ENCODE results near the gene MPIG6B.

Gene MPIG6B

DNA sequence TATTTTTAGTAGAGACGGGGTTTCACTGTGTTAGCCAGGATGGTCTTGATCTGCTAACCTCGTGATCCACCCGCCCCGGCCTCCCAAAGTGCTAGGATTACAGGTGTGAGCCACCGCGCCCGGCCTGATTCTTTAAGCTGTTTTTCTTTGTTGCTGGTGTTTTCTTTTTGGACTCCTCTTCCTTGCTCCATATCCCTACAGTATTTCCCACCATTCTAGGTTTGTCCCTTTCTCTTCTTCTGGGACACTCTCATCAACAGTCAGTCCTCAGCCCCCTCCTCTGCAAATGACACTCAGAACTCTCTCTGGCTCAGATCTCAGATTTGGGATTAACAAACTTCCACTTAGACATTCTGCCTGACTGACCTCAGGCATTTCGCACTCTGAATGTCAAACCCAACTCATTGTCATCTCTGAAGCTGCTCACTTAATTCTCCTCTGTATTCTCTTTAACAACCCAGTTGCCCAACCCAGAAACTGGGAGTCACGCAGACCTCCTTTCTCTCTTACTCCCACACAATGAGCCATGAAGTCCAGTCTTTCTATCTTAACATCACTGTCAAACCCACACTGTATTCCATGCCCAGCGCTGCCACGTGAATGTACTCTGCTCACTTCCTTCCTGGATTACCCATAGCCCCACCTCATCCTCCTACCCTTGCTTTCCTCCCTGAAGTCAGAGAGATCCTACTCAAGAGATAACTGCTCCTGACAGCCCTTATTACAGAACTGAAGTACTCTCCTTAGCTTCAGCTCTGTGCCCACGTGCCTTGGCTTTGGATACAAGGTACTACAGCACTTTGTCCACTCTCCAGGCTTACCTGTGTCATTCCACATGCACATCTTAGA is 2.6 kb downstream of the MPIG6B start:
- no peaks in the 10 kb centered on the region for H3K9me3 Mint-ChIP-seq
- peaks cover 24% of the 10 kb centered on the region for H3K36me3 Mint-ChIP-seq (ENCODE audit: low read depth)
- peaks cover 60% of the 10 kb centered on the region for H3K4me1 Mint-ChIP-seq (ENCODE audit: low read depth)
- no peak overlapping the region for H3K4me3 Mint-ChIP-seq
- H3K27ac Mint-ChIP-seq, result peak overlapping the region; percentile 56
- no peaks in the 10 kb centered on the region for H3K27me3 Mint-ChIP-seq

GRCh38 chr6:31727034-31727716 is 4.0 kb downstream of the MPIG6B start:
- Mint-ChIP-seq H3K27me3 (no peaks in the 10 kb centered on the region), H3K36me3 (ENCODE audit: low read depth) (peaks cover 36% of the 10 kb centered on the region), H3K4me3 (peak overlapping the region; percentile 63), H3K4me1 (ENCODE audit: low read depth) (peaks cover 65% of the 10 kb centered on the region), H3K9me3 (no peaks in the 10 kb centered on the region), H3K27ac (peak overlapping the region; percentile 79)

DNA sequence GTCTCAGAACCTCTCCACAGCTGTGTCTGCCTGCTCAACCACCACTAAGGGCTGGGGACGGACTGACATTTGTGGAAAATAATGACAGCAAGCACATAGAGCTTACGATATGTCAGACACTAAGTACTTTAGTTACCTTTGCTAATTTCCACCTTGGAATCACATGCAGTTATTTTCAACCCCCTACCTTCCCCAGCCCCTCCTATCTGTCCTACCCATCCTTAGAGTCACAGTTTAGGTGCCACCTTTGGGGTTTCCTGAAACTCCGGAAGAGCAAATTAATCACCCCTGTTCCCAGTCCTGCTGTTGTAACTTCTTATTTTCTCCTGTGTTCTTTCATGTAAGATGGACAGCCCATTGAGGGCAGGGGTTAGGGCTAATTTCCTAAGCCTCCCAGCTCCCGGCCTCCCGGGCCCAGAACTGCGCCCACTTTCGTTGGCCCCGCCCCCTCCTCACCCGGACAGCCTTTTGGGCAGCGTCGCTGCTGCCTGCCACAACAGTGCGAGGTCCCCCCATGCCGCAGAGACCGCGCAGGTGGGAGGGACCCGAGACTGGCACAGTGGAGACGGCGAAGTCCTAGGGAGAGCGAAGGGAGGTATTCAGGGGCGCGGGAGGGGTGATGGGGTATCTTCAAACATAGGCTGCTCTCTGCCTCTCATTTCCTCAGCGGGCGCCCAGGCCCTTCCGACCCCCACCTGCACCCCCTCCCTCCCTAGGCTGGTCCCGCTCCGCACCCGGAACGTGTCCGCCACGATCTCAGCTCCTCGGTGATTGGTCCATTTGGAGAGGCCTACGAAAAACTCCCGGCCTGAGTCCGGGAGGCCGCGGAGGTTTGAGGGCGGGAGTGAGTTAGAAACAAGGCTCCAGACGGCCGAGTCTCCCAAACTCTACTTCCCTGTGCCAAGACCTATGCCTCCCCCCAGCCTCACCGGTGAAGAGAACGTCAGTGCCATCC is 4.8 kb downstream of the MPIG6B start:
- Mint-ChIP-seq H3K27me3 (no peaks in the 10 kb centered on the region), H3K4me3 (peak overlapping the region; percentile 63), H3K4me1 (ENCODE audit: low read depth) (peaks cover 64% of the 10 kb centered on the region), H3K9me3 (no peaks in the 10 kb centered on the region), H3K36me3 (ENCODE audit: low read depth) (peaks cover 43% of the 10 kb centered on the region), H3K27ac (peak overlapping the region; percentile 79)

GRCh38 chr6:31728767-31729514 is 5.8 kb downstream of the MPIG6B start, which contains the start of gene DDAH2:
Gene DDAH2, minus strand, starts transcription at chr6:31729299. Its CDS starts 138 bp downstream, at chr6:31729161.
- Mint-ChIP-seq H3K4me3 (peak within 1 kb of the TSS; percentile 85), H3K9me3 (no peaks in the 10 kb centered on the region), H3K27me3 (no peaks in the 10 kb centered on the region), H3K4me1 (ENCODE audit: low read depth) (peaks cover 66% of the 10 kb centered on the region), H3K27ac (peak within 1 kb of the TSS; percentile 49), H3K36me3 (ENCODE audit: low read depth) (peaks cover 52% of the 10 kb centered on the region)

DNA sequence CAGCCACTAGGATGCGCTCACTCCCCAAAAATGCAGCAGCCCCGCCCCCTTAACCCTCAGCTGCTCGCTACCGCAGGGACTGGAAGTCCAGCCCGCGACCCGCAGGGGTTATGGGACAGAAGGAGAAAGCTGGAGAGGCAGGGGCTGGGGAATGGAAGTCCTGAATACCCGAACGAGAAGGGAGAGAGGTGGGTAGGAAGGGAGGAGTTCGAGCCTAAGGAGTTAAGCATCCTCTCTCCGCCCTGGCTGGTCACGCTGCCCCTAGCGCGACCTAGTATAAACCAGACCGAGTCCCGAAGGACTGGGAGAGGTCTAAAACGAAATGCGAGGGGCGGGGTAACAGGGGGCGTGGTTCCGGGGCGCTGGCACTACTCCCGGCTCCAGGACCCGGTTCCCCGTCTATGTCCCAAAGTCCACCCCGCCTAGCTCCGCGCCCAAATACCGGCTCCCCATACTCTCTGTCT is 6.4 kb downstream of the MPIG6B start:
- H3K27ac Mint-ChIP-seq, result peak overlapping the region; percentile 49
- peaks cover 57% of the 10 kb centered on the region for H3K36me3 Mint-ChIP-seq (ENCODE audit: low read depth)
- no peaks in the 10 kb centered on the region for H3K27me3 Mint-ChIP-seq
- no peaks in the 10 kb centered on the region for H3K9me3 Mint-ChIP-seq
- H3K4me3 Mint-ChIP-seq, result peak overlapping the region; percentile 85
- H3K4me1 Mint-ChIP-seq (ENCODE audit: low read depth), result peaks cover 72% of the 10 kb centered on the region

- H3K4me1 Mint-ChIP-seq (ENCODE audit: low read depth), result peaks cover 73% of the 10 kb centered on the region
- H3K27me3 Mint-ChIP-seq, result no peaks in the 10 kb centered on the region
- peak overlapping the region; percentile 85 for H3K4me3 Mint-ChIP-seq
- H3K27ac Mint-ChIP-seq, result peak overlapping the region; percentile 32
- no peaks in the 10 kb centered on the region for H3K9me3 Mint-ChIP-seq
- peaks cover 61% of the 10 kb centered on the region for H3K36me3 Mint-ChIP-seq (ENCODE audit: low read depth)
Observed at GRCh38 chr6:31729979-31730630, 6.9 kb downstream of the MPIG6B start.

- Mint-ChIP-seq H3K4me3 (peak overlapping the region; percentile 85), H3K27me3 (no peaks in the 10 kb centered on the region), H3K36me3 (ENCODE audit: low read depth) (peaks cover 64% of the 10 kb centered on the region), H3K27ac (peak overlapping the region; percentile 32), H3K9me3 (no peaks in the 10 kb centered on the region), H3K4me1 (ENCODE audit: low read depth) (peaks cover 71% of the 10 kb centered on the region)
Observed at GRCh38 chr6:31730631-31731086, 7.5 kb downstream of the MPIG6B start.

- H3K27ac Mint-ChIP-seq, result peak overlapping the region; percentile 52
- peaks cover 59% of the 10 kb centered on the region for H3K36me3 Mint-ChIP-seq (ENCODE audit: low read depth)
- no peak overlapping the region for H3K4me3 Mint-ChIP-seq
- peaks cover 64% of the 10 kb centered on the region for H3K4me1 Mint-ChIP-seq (ENCODE audit: low read depth)
- no peaks in the 10 kb centered on the region for H3K9me3 Mint-ChIP-seq
- H3K27me3 Mint-ChIP-seq, result no peaks in the 10 kb centered on the region
Observed at GRCh38 chr6:31732029-31732428, 8.9 kb downstream of the MPIG6B start.

DNA sequence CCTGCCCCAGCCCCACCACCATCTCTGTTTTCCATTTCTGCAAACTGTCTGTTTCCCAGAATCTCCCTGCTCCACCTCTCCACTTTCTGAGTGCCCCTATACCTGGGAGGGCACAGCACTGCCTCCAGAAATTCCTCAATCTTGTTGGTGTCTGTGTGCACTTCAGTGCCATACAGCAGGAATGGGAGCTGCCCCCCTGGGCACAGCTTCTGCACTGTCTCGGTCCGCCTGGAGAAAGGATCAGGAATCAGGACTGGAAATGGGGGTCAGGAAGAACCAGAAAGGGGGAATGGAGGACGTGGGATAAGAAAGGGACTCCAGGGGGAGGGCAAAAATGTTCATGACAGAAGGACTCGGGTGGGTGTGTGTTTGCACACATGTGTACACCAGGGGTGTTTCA is 10.6 kb downstream of the MPIG6B start:
- H3K27me3 Mint-ChIP-seq, result no peaks in the 10 kb centered on the region
- peaks cover 66% of the 10 kb centered on the region for H3K4me1 Mint-ChIP-seq (ENCODE audit: low read depth)
- H3K36me3 Mint-ChIP-seq (ENCODE audit: low read depth), result peaks cover 53% of the 10 kb centered on the region
- peak overlapping the region; percentile 100 for H3K4me3 Mint-ChIP-seq
- peak overlapping the region; percentile 58 for H3K27ac Mint-ChIP-seq
- H3K9me3 Mint-ChIP-seq, result no peaks in the 10 kb centered on the region

- Mint-ChIP-seq H3K36me3 (ENCODE audit: low read depth) (peaks cover 53% of the 10 kb centered on the region), H3K4me3 (peak overlapping the region; percentile 100), H3K27ac (peak overlapping the region; percentile 80)
Observed at GRCh38 chr6:31734247-31734820, 11.2 kb downstream of the MPIG6B start.

DNA sequence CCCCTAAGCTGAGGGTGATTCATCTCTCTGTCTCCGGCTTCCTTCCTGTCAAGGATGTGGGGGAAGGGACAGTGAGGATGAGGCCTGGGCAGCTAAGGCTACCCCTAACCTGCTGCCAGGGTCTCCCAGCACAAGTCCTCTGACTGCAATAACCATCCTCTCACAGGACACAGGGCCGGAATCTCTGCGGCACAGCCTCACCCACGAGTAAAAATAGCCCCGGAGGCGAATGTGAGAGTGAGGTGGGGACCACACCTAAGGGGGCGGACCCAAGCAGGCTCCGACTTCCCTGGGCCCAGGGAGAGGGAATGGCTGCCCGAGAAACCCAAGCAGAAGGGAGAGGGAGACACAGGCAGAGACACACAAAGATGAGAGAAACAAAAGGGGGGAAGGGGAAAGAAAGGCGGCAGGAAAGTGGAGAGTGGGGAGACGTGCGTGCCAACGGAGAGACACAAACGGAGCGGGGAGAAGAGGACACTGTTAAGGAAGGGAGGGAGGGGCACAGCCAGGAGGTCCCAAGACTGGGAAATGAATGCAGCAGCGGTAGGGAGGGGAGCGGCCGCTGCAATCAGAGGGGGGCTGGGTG is 11.7 kb downstream of the MPIG6B start:
- no peaks in the 10 kb centered on the region for H3K9me3 Mint-ChIP-seq
- H3K4me3 Mint-ChIP-seq, result peak overlapping the region; percentile 100
- H3K27me3 Mint-ChIP-seq, result no peaks in the 10 kb centered on the region
- H3K27ac Mint-ChIP-seq, result peak overlapping the region; percentile 80
- peaks cover 66% of the 10 kb centered on the region for H3K4me1 Mint-ChIP-seq (ENCODE audit: low read depth)
- H3K36me3 Mint-ChIP-seq (ENCODE audit: low read depth), result peaks cover 55% of the 10 kb centered on the region

More at GRCh38 chr6:31734247-31734820, 11.2 kb downstream of the MPIG6B start:
- H3K4me1 Mint-ChIP-seq (ENCODE audit: low read depth), result peaks cover 66% of the 10 kb centered on the region
- no peaks in the 10 kb centered on the region for H3K9me3 Mint-ChIP-seq
- H3K27me3 Mint-ChIP-seq, result no peaks in the 10 kb centered on the region

DNA sequence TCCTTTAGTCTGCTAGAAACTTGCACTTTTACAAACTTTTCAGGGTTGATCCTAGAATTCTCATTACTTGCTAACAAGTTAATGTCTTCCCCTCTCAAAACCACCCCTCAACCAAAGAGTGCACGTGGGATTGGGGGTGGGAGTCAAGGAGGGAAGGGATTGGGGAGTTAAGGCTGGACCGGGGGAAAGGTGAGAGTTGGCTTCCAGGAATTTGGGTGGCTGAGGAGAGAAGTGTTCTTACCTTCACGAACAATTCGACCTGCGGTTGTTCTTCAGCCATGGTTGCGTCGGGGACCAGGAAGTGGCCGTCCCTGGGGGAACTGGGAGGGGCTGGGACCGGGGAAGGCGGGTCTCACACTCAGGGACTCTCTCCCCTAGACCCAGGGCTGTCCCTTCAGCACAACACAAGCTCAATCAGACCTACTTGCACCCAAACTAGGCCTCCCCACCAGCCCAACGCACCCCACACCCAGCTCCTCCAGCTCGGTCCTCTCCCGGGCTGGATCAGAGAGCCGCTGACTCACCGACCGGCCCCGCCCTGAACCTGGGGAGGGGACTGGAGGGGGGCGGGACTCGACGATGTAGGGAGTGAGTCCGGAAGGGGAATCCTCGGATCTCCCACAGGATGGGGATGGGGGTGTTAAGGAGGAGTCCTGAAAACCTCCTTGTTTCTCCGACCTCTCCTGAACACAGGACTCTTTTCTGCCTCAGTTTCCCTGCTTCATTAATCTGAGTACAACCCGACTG is 13.0 kb downstream of the MPIG6B start, which contains the start of gene CLIC1:
TSS of gene CLIC1 (minus strand) at position 510 of the 747 bp plus-strand sequence. CDS start at position 280, 230 bp downstream.
- Mint-ChIP-seq H3K36me3 (ENCODE audit: low read depth) (peaks cover 57% of the 10 kb centered on the region), H3K27me3 (no peaks in the 10 kb centered on the region), H3K4me1 (ENCODE audit: low read depth) (peaks cover 66% of the 10 kb centered on the region), H3K9me3 (no peaks in the 10 kb centered on the region), H3K4me3 (peak within 1 kb of the TSS; percentile 100), H3K27ac (peak within 1 kb of the TSS; percentile 80)
